Lower leg skin (tissue), 4 donors: ENCODE results near the gene SIRT5. TPM values are rescaled to one million over a fixed set of nuclear protein-coding genes. Genes with fewer than 3 reads are reported as not detected.

Experiments
- DNase-seq, 2 donors: peaks; one replicate each; pipeline ENCODE4 v3.0.0-alpha.2; 2019; ENCODE audit warnings: low spot score in 2 of 2
- H3K4me3 ChIP-seq: fragments of 200-600 bp; sonication (generic); 2 replicates; pipeline ENCODE4 v1.5.1; 2017; ENCODE audit warnings: mild to moderate bottlenecking, low read depth; ENCODE audit not compliant: poor library complexity, severe bottlenecking
- CTCF ChIP-seq, 3 donors: fragments of 450-650 bp; IDR thresholded peaks; one replicate each; pipeline ENCODE4 v1.5.1; 2016; ENCODE audit warnings: antibody characterized with exemption in 3 of 3, mild to moderate bottlenecking in 3 of 3, moderate library complexity in 2 of 3
- POLR2A ChIP-seq, 2 donors: fragments of 450-650 bp; IDR thresholded peaks; one replicate each; pipeline ENCODE4 v1.6.1; 2016 to 2017; ENCODE audit warnings: antibody characterized with exemption in 2 of 2, mild to moderate bottlenecking in 1 of 2, moderate library complexity in 1 of 2
- WGBS, 2 donors: methylation state at CpG; one replicate each; pipeline ENCODE4 v1.1.5; 2018; 5-methylcytosine and 5-hydroxymethylcytosine counted together
- intact Hi-C: fragments of 100-400 bp; cut with DNase I; formaldehyde crosslinking; loops from one replicate; pipeline ENCODE4 v1.15.0; 2023; ENCODE audit warnings: low total_unique reads
- total RNA-seq, 4 donors: library from RNA; depleted of rRNA; stranded (reverse); fragments of >200 nt; gene quantifications; one replicate each; pipeline ENCODE4 v1.1.0, GENCODE V29; 2016

SIRT5 gene
- total RNA-seq, result 10 to 100 TPM in 1 of 4 donors, 1 to 10 TPM in 3; 5.5 to 12.7 (median 5.9) TPM

- intact Hi-C loops, result no loop called here
- WGBS, 2 donors, result 0 to 1% methylated on average over 43 to 50 of the region's 52 CpGs
- TF ChIP-seq POLR2A (IDR thresholded peaks at IDR 0.05), result no peak
- TF ChIP-seq CTCF (IDR thresholded peaks at IDR 0.05), result no peak
- H3K4me3 ChIP-seq, result peak within 1 kb of the TSS; percentile 60
- peak; percentile 80 to 96 for DNase-seq
Measured at GRCh38 chr6:13574571-13575376, at the start of gene SIRT5. TSS of gene SIRT5 (plus strand) at chr6:13574601. CDS start at chr6:13584111, 9,510 bp downstream.

GRCh38 chr6:13524801-13525508 is 49.4 kb upstream of the SIRT5 start:
- no peak overlapping the region for H3K4me3 ChIP-seq
- peak in 1 of 2 donors; percentile 12 for DNase-seq
- TF ChIP-seq POLR2A (IDR thresholded peaks at IDR 0.05) (no peak), CTCF (IDR thresholded peaks at IDR 0.05) (no peak)
- intact Hi-C loops, result no loop called here
- 92 to 94% methylated on average over 12 of the region's 12 CpGs for WGBS, 2 donors

- DNase-seq, result no peak
- no peak overlapping the region for H3K4me3 ChIP-seq
- intact Hi-C loops, result no loop called here
- WGBS, 2 donors, result 72 to 78% methylated on average over 1 of the region's 1 CpG
- no peak for TF ChIP-seq POLR2A (IDR thresholded peaks at IDR 0.05)
- TF ChIP-seq CTCF (IDR thresholded peaks at IDR 0.05), result no peak
Measured at GRCh38 chr6:13526357-13526726, 48.1 kb upstream of the SIRT5 start.

- DNase-seq, result peak; percentile 27 to 56
- intact Hi-C loops, result no loop called here
- TF ChIP-seq CTCF (IDR thresholded peaks at IDR 0.05) (no peak), POLR2A (IDR thresholded peaks at IDR 0.05) (no peak)
- H3K4me3 ChIP-seq, result no peak overlapping the region
- WGBS, 2 donors, result 64 to 67% methylated on average over 17 of the region's 17 CpGs
Measured at GRCh38 chr6:13526727-13527670, 47.4 kb upstream of the SIRT5 start.

GRCh38 chr6:13527671-13528056 is 46.7 kb upstream of the SIRT5 start:
- intact Hi-C loops, result no loop called here
- 86 to 93% methylated on average over 4 of the region's 4 CpGs for WGBS, 2 donors
- TF ChIP-seq POLR2A (IDR thresholded peaks at IDR 0.05) (no peak), CTCF (IDR thresholded peaks at IDR 0.05) (no peak)
- H3K4me3 ChIP-seq, result no peak overlapping the region
- peak in 1 of 2 donors; percentile 29 for DNase-seq
